Hepatocyte (in vitro differentiated cells): ENCODE data around the gene MLX. TPM values are rescaled to one million over a fixed set of nuclear protein-coding genes. Genes with fewer than 3 reads are reported as not detected.

ENCODE experiments used
- DNase-seq: peaks from one replicate; pipeline ENCODE4 v3.0.0-alpha.2; 2016; ENCODE audit warnings: low spot score
- H2AFZ ChIP-seq: fragments of 200-600 bp; sonication (generic); 2 replicates; pipeline ENCODE4 v1.6.0; 2016; ENCODE audit warnings: antibody characterized with exemption, mild to moderate bottlenecking
- H3K27ac ChIP-seq: fragments of 200-600 bp; sonication (generic); 2 replicates; pipeline ENCODE4 v1.5.1; 2016; ENCODE audit warnings: mild to moderate bottlenecking
- H3K27me3 ChIP-seq: fragments of 200-600 bp; sonication (generic); 2 replicates; pipeline ENCODE4 v1.6.1; 2016
- H3K36me3 ChIP-seq: fragments of 200-600 bp; sonication (generic); replicated peaks from 2 replicates; pipeline ENCODE4 v1.5.1; 2016; ENCODE audit warnings: low read depth; ENCODE audit not compliant: insufficient read depth
- H3K4me1 ChIP-seq: fragments of 200-600 bp; sonication (generic); 2 replicates; pipeline ENCODE4 v1.5.1; 2016; ENCODE audit warnings: mild to moderate bottlenecking, moderate library complexity; ENCODE audit not compliant: insufficient read depth
- H3K4me2 ChIP-seq: fragments of 200-600 bp; sonication (generic); 2 replicates; pipeline ENCODE4 v1.6.0; 2016
- H3K4me3 ChIP-seq: fragments of 200-600 bp; sonication (generic); 2 replicates; pipeline ENCODE4 v1.5.1; 2016; ENCODE audit warnings: mild to moderate bottlenecking
- H3K79me2 ChIP-seq: fragments of 200-600 bp; sonication (generic); 2 replicates; pipeline ENCODE4 v1.6.0; 2017; ENCODE audit warnings: mild to moderate bottlenecking
- H3K9me2 ChIP-seq: fragments of 200-600 bp; sonication (generic); replicated peaks from 2 replicates; pipeline ENCODE4 v1.6.0; 2017; ENCODE audit warnings: mild to moderate bottlenecking; ENCODE audit not compliant: insufficient read depth
- H3K9me3 ChIP-seq: fragments of 200-600 bp; sonication (generic); 2 replicates; pipeline ENCODE4 v1.5.1; 2016; ENCODE audit warnings: low read depth, mild to moderate bottlenecking
- H4K20me1 ChIP-seq: fragments of 200-600 bp; sonication (generic); 2 replicates; pipeline ENCODE4 v1.6.0; 2016; ENCODE audit warnings: mild to moderate bottlenecking; ENCODE audit not compliant: insufficient read depth, poor library complexity, severe bottlenecking
- CTCF ChIP-seq: fragments of 200-600 bp; sonication (generic); IDR thresholded peaks from 2 replicates; pipeline ENCODE4 v1.5.1; 2016; ENCODE audit warnings: antibody characterized with exemption, mild to moderate bottlenecking; ENCODE audit not compliant: poor library complexity
- EZH2 ChIP-seq: fragments of 200-600 bp; sonication (generic); IDR thresholded peaks from 2 replicates; pipeline ENCODE4 v1.6.1; 2016; ENCODE audit warnings: antibody characterized with exemption, mild to moderate bottlenecking, borderline replicate concordance
- EZH2phosphoT487 ChIP-seq: fragments of 200-600 bp; sonication (generic); IDR thresholded peaks from one replicate; pipeline ENCODE4 v1.6.1; 2018; ENCODE audit warnings: antibody characterized with exemption, mild to moderate bottlenecking, low read depth, moderate library complexity; ENCODE audit not compliant: unreplicated experiment, severe bottlenecking
- WGBS: methylation state at CpG from one replicate; pipeline ENCODE4 v1.1.6; 2016; ENCODE audit warnings: low lambda C conversion rate; ENCODE audit errors: missing lambda C conversion rate; 5-methylcytosine and 5-hydroxymethylcytosine counted together
- polyA plus RNA-seq: library from polyadenylated mRNA; unstranded; fragments of >200 nt; fragmentation: Nextera tagmentation; extraction: Ambion mirVana; gene quantifications from 2 replicates; pipeline ENCODE4 v1.2.1, GENCODE V29; 2016
- total RNA-seq: library from RNA; depleted of rRNA; stranded (reverse); fragments of >200 nt; gene quantifications from 2 replicates; pipeline ENCODE4 v1.2.3, GENCODE V29; 2014

MLX gene
- 29.7 and 34.0 TPM in 2 replicates for total RNA-seq
- 33.1 and 39.5 TPM in 2 replicates for polyA plus RNA-seq

- TF ChIP-seq EZH2 (no peak), EZH2phosphoT487 (no peak), CTCF (no peak)
- Histone ChIP-seq H3K4me1 (peaks cover 19% of the 10 kb centered on the region), H3K4me3 (peak within 1 kb of the TSS; percentile 81), H3K9me3 (no peaks in the 10 kb centered on the region), H2AFZ (peak within 1 kb of the TSS; percentile 88), H3K9me2 (no peaks in the 10 kb centered on the region), H4K20me1 (no peaks in the 10 kb centered on the region), H3K27me3 (no peaks in the 10 kb centered on the region), H3K36me3 (no peaks in the 10 kb centered on the region), H3K79me2 (peaks cover 56% of the 10 kb centered on the region), H3K4me2 (peak within 1 kb of the TSS; percentile 96), H3K27ac (peak within 1 kb of the TSS; percentile 93)
- under 1% methylated on average over 45 of the region's 72 CpGs for WGBS
- DNase-seq, result peak; percentile 98
These were observed at the start of gene MLX for GRCh38 chr17:42566883-42567573. MLX (plus strand) TSS chr17:42567100; CDS start chr17:42567125, 25 bp downstream.

- no peaks in the 10 kb centered on the region for H3K27me3 ChIP-seq
- H4K20me1 ChIP-seq, result no peaks in the 10 kb centered on the region
- no peaks in the 10 kb centered on the region for H3K9me2 ChIP-seq
- H3K4me2 ChIP-seq, result peak overlapping the region; percentile 29
- TF ChIP-seq CTCF, result peak; percentile 95
- no peak for TF ChIP-seq EZH2phosphoT487
- H3K4me3 ChIP-seq, result no peak overlapping the region
- H3K27ac ChIP-seq, result peak overlapping the region; percentile 97
- no peaks in the 10 kb centered on the region for H3K9me3 ChIP-seq
- H3K79me2 ChIP-seq, result no peaks in the 10 kb centered on the region
- no peaks in the 10 kb centered on the region for H3K36me3 ChIP-seq
- peak; percentile 85 for DNase-seq
- H2AFZ ChIP-seq, result no peak overlapping the region
- 24% methylated on average over 9 of the region's 9 CpGs for WGBS
- H3K4me1 ChIP-seq, result peaks cover 55% of the 10 kb centered on the region
These were observed 49.4 kb upstream of the MLX start for GRCh38 chr17:42517516-42517915.

- H3K4me3 ChIP-seq, result no peak overlapping the region
- no peaks in the 10 kb centered on the region for H3K9me2 ChIP-seq
- no peaks in the 10 kb centered on the region for H3K27me3 ChIP-seq
- peak overlapping the region; percentile 32 for H3K4me2 ChIP-seq
- WGBS, result 59% methylated on average over 9 of the region's 9 CpGs
- peak overlapping the region; percentile 97 for H3K27ac ChIP-seq
- H3K4me1 ChIP-seq, result peaks cover 53% of the 10 kb centered on the region
- no peaks in the 10 kb centered on the region for H3K36me3 ChIP-seq
- H3K9me3 ChIP-seq, result no peaks in the 10 kb centered on the region
- no peak overlapping the region for H2AFZ ChIP-seq
- no peak for TF ChIP-seq CTCF
- TF ChIP-seq EZH2, result no peak
- TF ChIP-seq EZH2phosphoT487, result no peak
- no peaks in the 10 kb centered on the region for H3K79me2 ChIP-seq
- peak; percentile 84 for DNase-seq
- H4K20me1 ChIP-seq, result no peaks in the 10 kb centered on the region
These were observed 48.7 kb upstream of the MLX start for GRCh38 chr17:42518046-42518754.
